SK-N-SH treated with all-trans-retinoic acid at 6 μM for 48 hours (cell line): Measurements from ENCODE around the gene MYO18A.

Experiments used
- ARNTL ChIP-seq: fragments of 450-650 bp; formaldehyde crosslinking; IDR thresholded peaks from 2 replicates; pipeline ENCODE4 v1.5.0; 2020; ENCODE audit warnings: low read depth, mild to moderate bottlenecking, moderate library complexity, borderline replicate concordance
- BACH2 ChIP-seq: fragments of 250-450 bp; sonication (Bioruptor Pico); IDR thresholded peaks from 2 replicates; pipeline ENCODE4 v1.9.0; 2021; ENCODE audit warnings: mild to moderate bottlenecking, borderline replicate concordance
- CSDC2 ChIP-seq: fragments of 250-450 bp; sonication (Bioruptor Pico); IDR thresholded peaks from 2 replicates; pipeline ENCODE4 v1.5.0; 2020; ENCODE audit warnings: mild to moderate bottlenecking, moderate library complexity
- ESRRG ChIP-seq: fragments of 250-450 bp; sonication (Bioruptor Pico); IDR thresholded peaks from 2 replicates; pipeline ENCODE4 v1.6.1; 2021; ENCODE audit warnings: mild to moderate bottlenecking
- GLIS3 ChIP-seq: fragments of 250-450 bp; sonication (Bioruptor Pico); IDR thresholded peaks from 2 replicates; pipeline ENCODE4 v1.5.0; 2020; ENCODE audit warnings: mild to moderate bottlenecking, moderate library complexity
- ISL1 ChIP-seq: fragments of 250-450 bp; sonication (Bioruptor Pico); IDR thresholded peaks from 2 replicates; pipeline ENCODE4 v2.1.2; 2022; ENCODE audit warnings: mild to moderate bottlenecking, moderate library complexity
- POU6F1 ChIP-seq: fragments of 250-450 bp; sonication (Bioruptor Pico); IDR thresholded peaks from 2 replicates; pipeline ENCODE4 v1.8.0; 2021; ENCODE audit warnings: low read depth, mild to moderate bottlenecking, moderate library complexity, borderline replicate concordance
- RARB ChIP-seq: fragments of 250-450 bp; sonication (Bioruptor Pico); IDR thresholded peaks from 2 replicates; pipeline ENCODE4 v1.8.0; 2021; ENCODE audit warnings: mild to moderate bottlenecking, moderate library complexity
- TSHZ2 ChIP-seq: fragments of 250-450 bp; sonication (Bioruptor Pico); IDR thresholded peaks from 2 replicates; pipeline ENCODE4 v1.5.0; 2020; ENCODE audit warnings: mild to moderate bottlenecking, moderate library complexity
- ZC3H10 ChIP-seq: fragments of 250-450 bp; sonication (Bioruptor Pico); IDR thresholded peaks from 2 replicates; pipeline ENCODE4 v1.5.1; 2021; ENCODE audit warnings: mild to moderate bottlenecking, moderate library complexity
- ZFP30 ChIP-seq: fragments of 450-650 bp; formaldehyde crosslinking; IDR thresholded peaks from 2 replicates; pipeline ENCODE4 v1.5.0; 2022; ENCODE audit warnings: mild to moderate bottlenecking, moderate library complexity
- ZNF70 ChIP-seq: fragments of 450-650 bp; formaldehyde crosslinking; IDR thresholded peaks from 2 replicates; pipeline ENCODE4 v1.5.0; 2020; ENCODE audit warnings: mild to moderate bottlenecking, moderate library complexity
- TF ChIP-seq, protein P1 (sequence below): fragments of 250-450 bp; sonication (Bioruptor Pico); IDR thresholded peaks from 2 replicates; pipeline ENCODE4 v1.5.1; 2020; ENCODE audit warnings: low read depth, mild to moderate bottlenecking, moderate library complexity

GRCh38 chr17:29180788-29181160 lies 576 bp upstream of the MYO18A start:
- no peak for TF ChIP-seq ZNF70 (CRISPR knock-in tag)
- TF ChIP-seq RARB (CRISPR knock-in tag), result no peak
- no peak for TF ChIP-seq POU6F1 (CRISPR knock-in tag)
- no peak for TF ChIP-seq ESRRG
- no peak for TF ChIP-seq ZC3H10
- TF ChIP-seq, protein P1, sequence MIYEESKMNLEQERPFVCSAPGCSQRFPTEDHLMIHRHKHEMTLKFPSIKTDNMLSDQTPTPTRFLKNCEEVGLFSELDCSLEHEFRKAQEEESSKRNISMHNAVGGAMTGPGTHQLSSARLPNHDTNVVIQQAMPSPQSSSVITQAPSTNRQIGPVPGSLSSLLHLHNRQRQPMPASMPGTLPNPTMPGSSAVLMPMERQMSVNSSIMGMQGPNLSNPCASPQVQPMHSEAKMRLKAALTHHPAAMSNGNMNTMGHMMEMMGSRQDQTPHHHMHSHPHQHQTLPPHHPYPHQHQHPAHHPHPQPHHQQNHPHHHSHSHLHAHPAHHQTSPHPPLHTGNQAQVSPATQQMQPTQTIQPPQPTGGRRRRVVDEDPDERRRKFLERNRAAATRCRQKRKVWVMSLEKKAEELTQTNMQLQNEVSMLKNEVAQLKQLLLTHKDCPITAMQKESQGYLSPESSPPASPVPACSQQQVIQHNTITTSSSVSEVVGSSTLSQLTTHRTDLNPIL (CRISPR knock-in tag), result no peak
- TF ChIP-seq ZFP30 (CRISPR knock-in tag), result no peak
- TF ChIP-seq BACH2 (CRISPR knock-in tag), result no peak
- TF ChIP-seq TSHZ2 (CRISPR knock-in tag), result no peak
- no peak for TF ChIP-seq CSDC2 (CRISPR knock-in tag)
- TF ChIP-seq ISL1 (CRISPR knock-in tag), result no peak
- no peak for TF ChIP-seq ARNTL (CRISPR knock-in tag)
- no peak for TF ChIP-seq GLIS3 (CRISPR knock-in tag)
